ENCODE results near the gene SPDYE3. TPM values are rescaled to one million over a fixed set of nuclear protein-coding genes. Genes with fewer than 3 reads are reported as not detected.
"Not testable (repeated sequence)": the region's sequence is repeated elsewhere in the genome, so short reads cannot be mapped to it uniquely, and the experiment has no call there.

Gene SPDYE3
- total RNA-seq, 1 experiment from 2014 or later = 0.05 TPM

GRCh38 chr7:100360135-100360854, 52.8 kb downstream of the SPDYE3 start:
- DNase-seq (ENCODE audit: low read depth, low spot score) = no peak
- in situ Hi-C loops (cut with HindIII; ENCODE audit: low pct_unique_long_range_greater_than_20kb, low sequenced_read_pairs) = no loop called here

GRCh38 chr7:100363098-100363497, 55.6 kb downstream of the SPDYE3 start:
- DNase-seq (ENCODE audit: low read depth, low spot score) = no peak
- in situ Hi-C loops (cut with HindIII; ENCODE audit: low pct_unique_long_range_greater_than_20kb, low sequenced_read_pairs) = no loop called here

- in situ Hi-C loops (cut with HindIII; ENCODE audit: low pct_unique_long_range_greater_than_20kb, low sequenced_read_pairs) = not testable (repeated sequence)
Observed at GRCh38 chr7:100363797-100364196, 56.3 kb downstream of the SPDYE3 start.

GRCh38 chr7:100364480-100364879, 57.0 kb downstream of the SPDYE3 start:
- in situ Hi-C loops (cut with HindIII; ENCODE audit: low pct_unique_long_range_greater_than_20kb, low sequenced_read_pairs) = no loop called here

More at GRCh38 chr7:100363797-100364196, 56.3 kb downstream of the SPDYE3 start:
- not testable (repeated sequence) for DNase-seq (ENCODE audit: low read depth, low spot score)

GRCh38 chr7:100365998-100366367, 58.5 kb downstream of the SPDYE3 start:
- in situ Hi-C loops (cut with HindIII; ENCODE audit: low pct_unique_long_range_greater_than_20kb, low sequenced_read_pairs) = not testable (repeated sequence)

More at GRCh38 chr7:100364480-100364879, 57.0 kb downstream of the SPDYE3 start:
- no peak for DNase-seq (ENCODE audit: low read depth, low spot score)

GRCh38 chr7:100366411-100367250, 59.1 kb downstream of the SPDYE3 start:
- in situ Hi-C loops (cut with HindIII; ENCODE audit: low pct_unique_long_range_greater_than_20kb, low sequenced_read_pairs) = no loop called here
- DNase-seq (ENCODE audit: low read depth, low spot score) = peak; percentile 43

More at GRCh38 chr7:100365998-100366367, 58.5 kb downstream of the SPDYE3 start:
- DNase-seq (ENCODE audit: low read depth, low spot score) = not testable (repeated sequence)

GRCh38 chr7:100367251-100367620, 59.7 kb downstream of the SPDYE3 start:
- peak; percentile 43 for DNase-seq (ENCODE audit: low read depth, low spot score)
- in situ Hi-C loops (cut with HindIII; ENCODE audit: low pct_unique_long_range_greater_than_20kb, low sequenced_read_pairs) = no loop called here

- DNase-seq (ENCODE audit: low read depth, low spot score) = peak; percentile 54
- in situ Hi-C loops (cut with HindIII; ENCODE audit: low pct_unique_long_range_greater_than_20kb, low sequenced_read_pairs) = no loop called here
Observed at GRCh38 chr7:100367676-100368613, 60.4 kb downstream of the SPDYE3 start.

- in situ Hi-C loops (cut with HindIII; ENCODE audit: low pct_unique_long_range_greater_than_20kb, low sequenced_read_pairs) = no loop called here
- DNase-seq (ENCODE audit: low read depth, low spot score) = peak; percentile 37
Observed at GRCh38 chr7:100369105-100369504, 61.6 kb downstream of the SPDYE3 start.

GRCh38 chr7:100370303-100370702, 62.8 kb downstream of the SPDYE3 start:
- in situ Hi-C loops (cut with HindIII; ENCODE audit: low pct_unique_long_range_greater_than_20kb, low sequenced_read_pairs) = no loop called here
- DNase-seq (ENCODE audit: low read depth, low spot score) = no peak

- DNase-seq (ENCODE audit: low read depth, low spot score) = no peak
- in situ Hi-C loops (cut with HindIII; ENCODE audit: low pct_unique_long_range_greater_than_20kb, low sequenced_read_pairs) = no loop called here
Observed at GRCh38 chr7:100370746-100371145, 63.2 kb downstream of the SPDYE3 start.

GRCh38 chr7:100371561-100372171, 64.2 kb downstream of the SPDYE3 start:
- no peak for DNase-seq (ENCODE audit: low read depth, low spot score)
- in situ Hi-C loops (cut with HindIII; ENCODE audit: low pct_unique_long_range_greater_than_20kb, low sequenced_read_pairs) = no loop called here

Small RNA genes lying within 50 kb of the gene (small RNA-seq; reads per million reads assigned to genes)
- 0 reads per million in 2 experiments for gene RF00019

Other genes starting within 250 kb of the SPDYE3 start
- gene ZNF3, start 226.0 kb upstream of the SPDYE3 start, total RNA-seq (2014; rRNA removed; shearing (Covaris generic)) = 32.0 and 35.2 TPM in 2 replicates
- 75.2 and 80.9 TPM in 2 replicates for gene COPS6, start 218.7 kb upstream of the SPDYE3 start, total RNA-seq (2014; rRNA removed; shearing (Covaris generic))
- gene MCM7, start 206.3 kb upstream of the SPDYE3 start, total RNA-seq (2014; rRNA removed; shearing (Covaris generic)) = 163 and 176 TPM in 2 replicates
- 15.9 and 16.4 TPM in 2 replicates for gene AP4M1, start 206.1 kb upstream of the SPDYE3 start, total RNA-seq (2014; rRNA removed; shearing (Covaris generic))
- gene TAF6, start 188.3 kb upstream of the SPDYE3 start, total RNA-seq (2014; rRNA removed; shearing (Covaris generic)) = 27.3 and 33.6 TPM in 2 replicates
- 21.7 and 21.9 TPM in 2 replicates for gene CNPY4, start 188.1 kb upstream of the SPDYE3 start, total RNA-seq (2014; rRNA removed; shearing (Covaris generic))
- 2.2 and 4.1 TPM in 2 replicates for gene MBLAC1, start 180.7 kb upstream of the SPDYE3 start, total RNA-seq (2014; rRNA removed; shearing (Covaris generic))
- 165 and 169 TPM in 2 replicates for gene LAMTOR4, start 158.8 kb upstream of the SPDYE3 start, total RNA-seq (2014; rRNA removed; shearing (Covaris generic))
- 11.2 and 14.1 TPM in 2 replicates for gene TRAPPC14, start 149.0 kb upstream of the SPDYE3 start, total RNA-seq (2014; rRNA removed; shearing (Covaris generic))
- gene GAL3ST4, start 139.1 kb upstream of the SPDYE3 start, total RNA-seq (2014; rRNA removed; shearing (Covaris generic)) = 1.9 and 2.6 TPM in 2 replicates
- gene GPC2, start 130.3 kb upstream of the SPDYE3 start, total RNA-seq (2014; rRNA removed; shearing (Covaris generic)) = 3.2 and 4.7 TPM in 2 replicates
- 3.4 and 5.7 TPM in 2 replicates for gene STAG3, start 129.8 kb upstream of the SPDYE3 start, total RNA-seq (2014; rRNA removed; shearing (Covaris generic))
- gene PVRIG, start 87.8 kb upstream of the SPDYE3 start, total RNA-seq (2014; rRNA removed; shearing (Covaris generic)) = not detected in 2 replicates
- gene PILRB, start 50.4 kb downstream of the SPDYE3 start, total RNA-seq (2014; rRNA removed; shearing (Covaris generic)) = 41.6 and 42.5 TPM in 2 replicates
- gene PILRA, start 65.8 kb downstream of the SPDYE3 start, total RNA-seq (2014; rRNA removed; shearing (Covaris generic)) = 0.48 TPM in 1 of 2 replicates, not detected in the other
- 4.5 and 4.7 TPM in 2 replicates for gene ZCWPW1, start 121.0 kb downstream of the SPDYE3 start, total RNA-seq (2014; rRNA removed; shearing (Covaris generic))
- gene MEPCE, start 122.1 kb downstream of the SPDYE3 start, total RNA-seq (2014; rRNA removed; shearing (Covaris generic)) = 48.2 and 53.5 TPM in 2 replicates
- gene PPP1R35, start 128.8 kb downstream of the SPDYE3 start, total RNA-seq (2014; rRNA removed; shearing (Covaris generic)) = 27.6 and 28.4 TPM in 2 replicates
- gene SPACDR, start 156.6 kb downstream of the SPDYE3 start, total RNA-seq (2014; rRNA removed; shearing (Covaris generic)) = not detected in 2 replicates
- gene TSC22D4, start 171.5 kb downstream of the SPDYE3 start, total RNA-seq (2014; rRNA removed; shearing (Covaris generic)) = 64.3 and 67.0 TPM in 2 replicates
- gene NYAP1, start 176.2 kb downstream of the SPDYE3 start, total RNA-seq (2014; rRNA removed; shearing (Covaris generic)) = 0.53 and 0.61 TPM in 2 replicates
- 16.4 and 18.1 TPM in 2 replicates for gene AGFG2, start 231.5 kb downstream of the SPDYE3 start, total RNA-seq (2014; rRNA removed; shearing (Covaris generic))

Data from SK-MEL-5 (cell line).